ENCODE results near the gene SLC3A2. TPM values are rescaled to one million over a fixed set of nuclear protein-coding genes. Genes with fewer than 3 reads are reported as not detected.
A peak's percentile ranks its signal among the peaks of the same experiment; 100 is the strongest.

The SLC3A2 gene
- total RNA-seq, 6 experiments from 2014 or later, result 39.8 to 106 (median 63.0) TPM

- H3K4me1 ChIP-seq, result peaks cover 0 to 19% (median 5%) of the 10 kb centered on the region in 4 donors
- no peaks in the 10 kb centered on the region for H3K27me3 ChIP-seq
- intact Hi-C loops (cut with DNase I), result loop anchor here in 1 of 2 donors (10.0 kb wide), 1 partner anchor 68 kb away; the partner anchor contains the start of gene TMEM179B
- no peaks in the 10 kb centered on the region for H3K9me3 ChIP-seq
- H3K36me3 ChIP-seq, result peaks cover 0 to 25% (median 15%) of the 10 kb centered on the region in 4 donors
- ATAC-seq (no peak), DNase-seq (no peak)
- TF ChIP-seq POLR2A (IDR thresholded peaks at IDR 0.05) (no peak), CTCF (IDR thresholded peaks at IDR 0.05) (no peak)
- no peak overlapping the region for H3K27ac ChIP-seq
- no peak overlapping the region for H3K4me3 ChIP-seq
Measured at GRCh38 chr11:62852523-62853188, 28.0 kb upstream of the SLC3A2 start.

- 57% methylated on average over 7 of the region's 7 CpGs for WGBS (ENCODE audit: insufficient coverage, low coverage, low lambda C conversion rate, missing lambda C conversion rate)
- Histone ChIP-seq H3K9me3 (no peaks in the 10 kb centered on the region), H3K27me3 (no peaks in the 10 kb centered on the region), H3K4me1 (peaks cover 0 to 19% (median 5%) of the 10 kb centered on the region in 4 donors), H3K27ac (no peak overlapping the region), H3K36me3 (peaks cover 0 to 25% (median 15%) of the 10 kb centered on the region in 4 donors), H3K4me3 (no peak overlapping the region)
- ATAC-seq (no peak), DNase-seq (no peak)
- intact Hi-C loops (cut with DNase I), result loop anchor here in 1 of 2 donors (10.0 kb wide), 1 partner anchor 69 kb away; the partner anchor contains the start of gene TMEM179B
- no peak for TF ChIP-seq CTCF (IDR thresholded peaks at IDR 0.05)
- TF ChIP-seq POLR2A (IDR thresholded peaks at IDR 0.05), result no peak
Measured at GRCh38 chr11:62853279-62853965, 27.3 kb upstream of the SLC3A2 start.

GRCh38 chr11:62854013-62854824 lies 26.5 kb upstream of the SLC3A2 start:
- Histone ChIP-seq H3K4me3 (peak overlapping the region; percentile 69 to 80 (median 76)), H3K36me3 (peaks cover 0 to 25% (median 15%) of the 10 kb centered on the region in 4 donors), H3K27me3 (no peaks in the 10 kb centered on the region), H3K4me1 (peaks cover 0 to 19% (median 5%) of the 10 kb centered on the region in 4 donors), H3K27ac (no peak overlapping the region), H3K9me3 (no peaks in the 10 kb centered on the region)
- 26% methylated on average over 8 of the region's 8 CpGs for WGBS (ENCODE audit: insufficient coverage, low coverage, low lambda C conversion rate, missing lambda C conversion rate)
- intact Hi-C loops (cut with DNase I), result loop anchor here in 1 of 2 donors (10.0 kb wide), 1 partner anchor 69 kb away; the partner anchor contains the start of gene TMEM179B
- TF ChIP-seq POLR2A (IDR thresholded peaks at IDR 0.05) (no peak), CTCF (IDR thresholded peaks at IDR 0.05) (no peak)
- ATAC-seq, result no peak
- DNase-seq, result no peak

DNA sequence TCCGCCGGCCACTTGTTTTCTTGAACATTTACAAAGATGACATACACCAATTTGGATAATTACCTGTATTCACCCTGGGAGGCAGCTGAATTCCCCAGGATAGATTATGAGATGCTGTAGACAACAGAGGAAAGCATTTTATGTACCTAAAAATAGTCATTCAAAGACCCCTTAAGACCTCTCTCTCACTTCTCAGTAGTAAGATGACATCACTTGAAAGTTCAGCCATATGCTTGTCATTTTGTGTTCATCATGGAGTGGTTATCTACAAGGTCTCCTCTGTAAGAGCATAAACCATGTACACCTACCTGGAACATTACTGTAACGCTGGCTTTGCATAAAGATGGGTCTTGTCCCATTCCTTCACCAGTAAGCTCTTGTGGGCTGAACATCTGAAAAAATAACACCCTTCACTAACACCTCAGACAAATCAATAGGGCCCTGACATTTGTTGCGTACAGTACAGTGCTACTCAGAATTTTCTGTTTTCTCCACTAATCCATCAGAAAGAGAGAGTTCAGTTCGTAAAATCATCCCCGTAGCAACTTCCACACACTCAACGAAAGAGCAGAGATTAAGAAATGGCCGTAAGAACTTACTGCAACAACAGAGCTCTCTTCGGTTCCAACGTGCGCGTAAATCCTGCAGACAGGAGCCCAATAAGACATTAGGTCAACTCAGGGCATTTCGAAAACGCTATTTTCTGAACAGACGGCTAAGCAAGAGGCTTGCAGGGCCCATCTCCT lies 25.7 kb upstream of the SLC3A2 start:
- DNase-seq (no peak), ATAC-seq (peak in 1 of 4 donors; percentile 5)
- Histone ChIP-seq H3K9me3 (no peaks in the 10 kb centered on the region), H3K36me3 (peaks cover 0 to 25% (median 15%) of the 10 kb centered on the region in 4 donors), H3K4me3 (peak overlapping the region; percentile 69 to 80 (median 76)), H3K4me1 (peaks cover 0 to 19% (median 5%) of the 10 kb centered on the region in 4 donors), H3K27ac (peak overlapping the region in 2 of 3 donors; percentile 30 to 48), H3K27me3 (no peaks in the 10 kb centered on the region)
- intact Hi-C loops (cut with DNase I), result loop anchor here in 1 of 2 donors (10.0 kb wide), 1 partner anchor 70 kb away; the partner anchor contains the start of gene TMEM179B
- 4% methylated on average over 15 of the region's 15 CpGs for WGBS (ENCODE audit: insufficient coverage, low coverage, low lambda C conversion rate, missing lambda C conversion rate)
- TF ChIP-seq CTCF (IDR thresholded peaks at IDR 0.05), result no peak
- no peak for TF ChIP-seq POLR2A (IDR thresholded peaks at IDR 0.05)
